Measurements from ENCODE around the gene ANKRD55.
"Not testable (repeated sequence)": the region's sequence is repeated elsewhere in the genome, so short reads cannot be mapped to it uniquely, and the experiment has no call there.

ANKRD55 gene

DNA sequence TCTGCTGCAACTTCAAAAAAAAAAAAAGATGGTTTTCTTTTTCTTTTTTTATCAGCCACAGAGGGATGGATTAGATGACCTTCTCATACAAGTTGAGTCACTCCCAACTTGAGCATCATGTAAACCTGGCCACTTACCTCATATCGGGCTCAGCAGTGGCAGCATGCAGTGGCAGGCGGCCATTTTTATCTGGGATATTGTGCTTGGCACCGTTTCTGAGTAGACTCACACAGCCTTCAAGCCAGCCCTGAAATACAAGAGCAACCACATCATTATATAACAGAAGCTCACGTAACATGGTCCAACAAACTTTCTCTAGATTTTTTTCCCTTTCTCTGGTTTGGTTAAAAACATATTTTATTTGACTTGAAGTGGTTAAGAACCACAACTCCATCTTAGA is 62.6 kb downstream of the ANKRD55 start:
- no peak for DNase-seq (ENCODE audit: low read depth in 2 of 3, low spot score in 2 of 3)

DNA sequence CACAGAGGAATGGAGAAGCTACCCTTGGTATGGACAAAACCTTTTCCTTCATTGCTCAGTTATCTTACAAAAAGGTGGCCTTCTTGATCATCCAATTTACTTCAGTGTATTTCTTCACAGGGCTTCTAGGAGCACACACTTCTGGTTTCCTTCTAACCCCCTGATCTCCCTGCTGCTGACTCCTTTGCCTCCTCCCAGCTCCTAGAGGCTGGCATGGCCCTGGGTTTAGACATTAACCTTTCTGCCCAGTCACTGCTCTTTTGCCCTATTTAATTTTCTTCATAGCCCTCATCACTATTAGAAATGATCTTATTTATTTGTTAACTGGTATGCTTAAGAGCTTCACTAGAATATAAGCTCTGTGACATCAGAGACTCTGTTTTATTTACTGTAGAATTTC is 63.2 kb downstream of the ANKRD55 start:
- no peak for DNase-seq (ENCODE audit: low read depth in 2 of 3, low spot score in 2 of 3)

DNA sequence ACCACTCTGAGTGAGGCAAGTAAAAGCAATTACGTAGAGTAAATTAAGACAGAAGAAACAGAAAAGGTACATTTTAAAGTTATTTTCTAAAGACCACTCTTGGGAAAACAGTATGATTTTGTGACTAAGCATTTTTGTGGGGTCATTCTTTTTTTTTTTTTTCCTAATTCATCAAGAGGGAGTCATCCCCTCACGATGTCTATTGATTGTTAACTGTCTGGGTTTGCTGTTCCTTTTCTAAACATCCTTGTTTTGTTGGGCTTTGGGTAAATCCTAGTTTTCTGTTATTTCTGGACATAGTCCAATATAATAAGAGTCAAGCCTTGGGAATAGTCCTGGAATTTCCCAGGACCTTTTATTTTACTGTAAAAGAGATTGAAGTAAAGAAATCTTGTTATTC is 63.8 kb downstream of the ANKRD55 start:
- DNase-seq (ENCODE audit: low read depth in 2 of 3, low spot score in 2 of 3) = no peak

GRCh38 chr5:56168066-56168478 is 65.1 kb downstream of the ANKRD55 start:
- no peak for DNase-seq (ENCODE audit: low read depth in 2 of 3, low spot score in 2 of 3)

GRCh38 chr5:56167519-56167918 is 65.6 kb downstream of the ANKRD55 start:
- no peak for DNase-seq (ENCODE audit: low read depth in 2 of 3, low spot score in 2 of 3)

DNA sequence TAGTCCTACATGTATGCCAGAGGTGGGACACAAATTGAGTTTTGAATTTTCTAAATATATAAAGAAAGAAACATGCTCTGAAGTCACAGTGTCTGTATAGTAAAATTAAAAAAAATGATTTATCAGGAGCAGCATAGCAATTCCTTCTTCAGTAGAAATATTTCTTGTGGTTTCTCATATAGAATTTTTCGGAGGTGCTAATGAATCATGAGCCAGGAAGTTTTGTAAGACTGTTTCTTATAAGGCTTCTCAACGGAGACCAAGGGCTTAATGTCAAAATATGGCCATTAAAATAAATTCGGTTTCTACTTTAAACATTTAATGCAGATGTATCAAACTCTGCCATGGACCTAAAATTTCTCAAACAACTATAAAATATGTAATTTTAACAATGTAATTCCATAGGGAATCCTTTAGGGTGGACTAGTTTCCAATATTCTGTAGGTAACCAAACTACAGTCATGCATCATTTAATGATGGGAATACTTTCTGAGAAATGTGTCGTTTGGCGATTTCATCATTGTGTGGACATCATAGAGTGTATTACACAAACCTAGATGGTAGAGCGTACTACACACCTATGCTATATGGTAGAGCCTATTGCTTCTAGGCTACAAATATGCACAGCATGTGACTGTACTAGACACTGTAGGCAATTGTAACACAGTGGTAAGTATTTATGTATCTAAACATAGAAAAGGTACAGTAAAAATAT is 66.3 kb downstream of the ANKRD55 start:
- no peak for DNase-seq (ENCODE audit: low read depth in 2 of 3, low spot score in 2 of 3)

- DNase-seq (ENCODE audit: low read depth in 2 of 3, low spot score in 2 of 3) = no peak
Measured at GRCh38 chr5:56164376-56164775, 68.8 kb downstream of the ANKRD55 start.

DNA sequence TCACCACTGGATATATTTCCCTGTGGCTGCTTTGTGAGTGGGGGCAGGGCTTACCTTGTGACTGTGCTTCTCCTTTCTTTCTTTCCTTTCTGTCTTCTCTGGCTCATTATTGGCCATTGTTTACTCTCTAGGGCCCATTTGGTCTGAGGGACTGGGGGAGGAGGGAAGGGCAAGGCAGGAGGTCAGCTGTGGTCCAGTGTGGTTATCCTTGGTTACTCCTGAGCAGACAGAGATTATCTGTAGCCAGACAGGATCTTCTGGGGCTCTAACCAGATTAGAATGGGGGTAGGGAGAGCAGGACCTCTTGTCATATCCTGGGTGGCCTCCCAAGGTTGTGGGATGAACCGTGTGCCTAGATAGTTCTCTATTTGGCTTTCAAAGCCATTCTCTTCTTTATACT is 71.2 kb downstream of the ANKRD55 start:
- DNase-seq (ENCODE audit: low read depth in 2 of 3, low spot score in 2 of 3) = no peak

GRCh38 chr5:56161439-56161823 is 71.7 kb downstream of the ANKRD55 start:
- DNase-seq (ENCODE audit: low read depth in 2 of 3, low spot score in 2 of 3) = no peak

DNA sequence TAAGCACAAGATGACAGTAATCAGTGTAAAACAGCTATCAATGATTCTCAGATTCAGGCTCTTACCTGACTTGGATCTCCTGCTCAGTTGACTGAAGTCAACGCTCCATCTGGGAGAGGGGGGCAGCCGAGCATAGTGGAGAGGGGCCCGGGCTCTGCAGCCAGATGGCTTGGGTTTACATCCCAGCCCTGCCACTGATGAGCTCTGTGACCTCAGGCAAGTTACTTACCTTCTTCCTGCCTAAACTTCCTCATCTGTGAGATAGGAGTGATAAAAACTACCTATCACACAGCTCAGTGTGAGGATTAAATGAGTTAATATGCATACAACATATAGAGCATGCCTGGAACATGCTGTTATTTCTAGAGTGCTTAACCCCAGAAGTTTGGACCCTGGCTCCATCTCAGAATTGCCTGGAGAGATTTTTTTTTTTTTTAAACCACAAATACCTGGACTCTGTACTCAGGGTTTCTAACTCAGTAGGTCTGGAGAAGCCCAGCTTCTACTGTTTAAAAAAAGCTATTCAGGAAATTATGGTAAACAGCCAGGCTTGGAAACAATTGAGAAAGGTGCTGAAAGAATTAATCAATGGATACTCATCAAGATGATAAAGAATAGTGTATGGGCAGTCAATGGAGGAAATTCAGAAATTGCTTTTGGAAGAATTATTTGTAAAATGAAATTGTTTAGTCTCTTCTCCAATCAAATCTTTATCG is 72.2 kb downstream of the ANKRD55 start:
- DNase-seq (ENCODE audit: low read depth in 2 of 3, low spot score in 2 of 3) = no peak

DNA sequence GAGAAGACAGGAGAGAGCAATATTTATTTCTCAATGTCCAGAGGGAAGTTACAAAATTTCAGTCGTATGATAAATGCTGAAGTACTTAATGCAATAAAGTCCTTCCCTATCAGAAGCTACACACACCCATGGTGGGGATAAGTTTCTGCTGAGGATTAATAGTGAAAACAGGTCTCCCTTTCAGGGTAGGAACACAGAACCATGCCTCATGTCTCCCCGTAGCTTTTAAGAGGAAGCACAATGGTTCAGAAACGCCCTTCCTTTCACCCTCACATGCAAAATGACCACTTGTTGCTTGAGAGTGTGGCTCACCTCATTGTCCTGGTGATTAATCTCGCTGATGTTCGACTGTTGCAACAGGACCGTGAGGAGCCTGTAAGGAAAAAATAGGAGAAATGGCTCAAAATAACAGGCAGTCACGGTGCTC is 73.6 kb downstream of the ANKRD55 start:
- no peak for DNase-seq (ENCODE audit: low read depth in 2 of 3, low spot score in 2 of 3)

- no peak for DNase-seq (ENCODE audit: low read depth in 2 of 3, low spot score in 2 of 3)
Measured at GRCh38 chr5:56158331-56158960, 74.7 kb downstream of the ANKRD55 start.

DNA sequence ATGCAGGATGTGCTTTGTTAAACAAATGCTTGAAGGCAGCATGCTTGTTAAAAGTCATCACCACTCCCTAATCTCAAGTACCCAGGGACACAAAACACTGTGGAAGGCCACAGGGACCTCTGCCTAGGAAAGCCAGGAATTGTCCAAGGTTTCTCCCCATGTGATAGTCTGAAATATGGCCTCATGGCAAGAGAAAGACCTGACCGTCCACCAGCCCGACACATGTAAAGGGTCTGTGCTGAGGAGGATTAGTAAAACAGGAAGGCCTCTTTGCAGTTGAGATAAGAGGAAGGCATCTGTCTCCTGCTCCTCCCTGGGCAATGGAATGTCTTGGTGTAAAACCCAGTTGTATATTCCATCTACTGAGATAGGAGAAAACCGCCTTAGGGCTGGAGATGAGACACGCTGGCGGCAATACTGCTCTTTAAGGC is 75.9 kb downstream of the ANKRD55 start:
- not testable (repeated sequence) for DNase-seq (ENCODE audit: low read depth in 2 of 3, low spot score in 2 of 3)

DNA sequence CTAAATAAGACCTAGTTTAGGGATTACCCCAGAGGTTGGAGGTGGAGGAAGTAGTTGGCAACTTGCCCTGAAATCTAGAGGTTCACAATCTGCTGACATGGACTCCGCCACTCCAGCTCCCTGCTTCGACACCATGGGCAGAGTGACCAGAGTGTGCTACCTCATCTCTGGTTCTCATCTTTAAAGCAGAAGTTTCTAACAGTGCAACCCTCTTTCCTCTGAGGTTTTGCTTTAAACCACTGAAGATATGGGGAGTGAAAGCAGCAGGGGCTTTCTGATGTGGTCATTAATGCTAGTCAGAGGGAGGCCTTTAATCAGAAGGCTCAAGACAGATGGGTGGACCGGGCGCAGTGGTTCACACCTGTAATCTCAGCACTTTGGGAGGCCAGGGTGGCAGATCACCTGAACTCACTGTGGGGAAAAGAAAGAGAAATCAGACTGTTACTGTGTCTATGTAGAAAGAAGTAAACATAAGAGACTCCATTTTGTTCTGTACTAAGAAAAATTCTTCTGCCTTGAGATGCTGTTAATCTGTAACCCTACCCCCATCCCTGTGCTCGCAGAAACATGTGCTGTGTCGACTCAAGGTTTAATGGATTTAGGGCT is 76.4 kb downstream of the ANKRD55 start:
- not testable (repeated sequence) for DNase-seq (ENCODE audit: low read depth in 2 of 3, low spot score in 2 of 3)

DNA sequence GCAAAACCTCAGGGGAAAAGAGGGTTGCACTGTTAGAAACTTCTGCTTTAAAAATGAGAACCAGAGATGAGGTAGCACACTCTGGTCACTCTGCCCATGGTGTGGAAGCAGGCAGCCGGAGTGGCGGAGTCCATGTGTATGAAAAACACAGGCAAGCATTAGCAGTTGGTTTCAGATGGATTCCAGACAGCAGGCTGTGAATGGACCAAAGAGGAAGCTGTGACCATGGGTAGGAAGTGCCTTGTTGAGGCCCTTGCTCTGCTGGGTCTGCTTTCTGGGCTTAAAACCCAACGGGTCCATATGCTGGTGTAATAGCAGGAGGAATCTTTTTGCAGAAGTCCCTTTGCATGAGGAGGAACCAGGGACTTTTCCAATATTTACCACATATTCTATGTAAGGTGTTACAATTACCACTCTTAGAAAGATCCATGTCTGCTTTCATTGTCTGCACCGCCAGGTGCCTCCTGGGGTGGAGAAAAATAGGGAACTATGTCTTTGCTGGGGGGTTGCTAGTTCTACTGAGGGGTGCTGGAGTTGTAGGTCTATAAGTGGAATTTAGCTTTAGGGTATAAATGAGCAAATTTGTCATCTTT is 77.0 kb downstream of the ANKRD55 start:
- no peak for DNase-seq (ENCODE audit: low read depth in 2 of 3, low spot score in 2 of 3)

DNA sequence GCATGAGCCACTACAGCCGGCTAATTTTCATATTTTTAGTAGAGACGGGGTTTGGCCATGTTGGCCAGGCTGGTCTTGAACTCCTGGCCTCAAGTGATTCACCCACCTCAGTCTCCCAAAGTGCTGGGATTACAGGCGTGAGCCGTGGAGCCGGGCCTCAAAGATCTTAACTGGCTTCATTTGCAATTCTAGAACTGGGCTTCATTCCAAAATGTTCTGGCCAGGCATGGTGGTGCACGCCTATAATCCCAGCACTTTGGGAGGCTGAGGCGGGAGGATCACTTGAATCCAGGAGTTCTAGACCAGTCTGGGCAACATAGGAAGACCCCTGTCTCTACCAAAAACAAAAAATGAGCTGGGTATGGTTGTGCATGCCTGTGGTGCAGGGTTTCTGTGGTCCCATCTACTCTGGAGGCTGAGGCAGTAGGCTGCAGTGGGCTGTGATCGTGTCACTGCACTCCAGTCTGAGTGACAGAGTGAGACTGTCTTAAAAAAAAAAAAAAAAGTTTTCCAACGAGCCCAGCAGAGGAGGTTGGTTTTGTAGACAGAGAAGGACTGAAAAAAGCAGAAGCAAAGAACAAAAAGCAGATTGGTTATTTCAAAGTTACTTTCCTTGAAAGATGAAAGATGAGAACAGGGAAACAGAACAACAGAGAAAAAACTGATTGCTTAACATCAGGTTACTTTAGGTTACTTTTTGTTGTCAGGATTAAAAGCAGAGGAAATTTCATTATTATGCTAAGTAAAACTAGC is 78.2 kb downstream of the ANKRD55 start:
- DNase-seq (ENCODE audit: low read depth in 2 of 3, low spot score in 2 of 3) = no peak

GRCh38 chr5:56152437-56152836 is 80.7 kb downstream of the ANKRD55 start:
- DNase-seq (ENCODE audit: low read depth in 2 of 3, low spot score in 2 of 3) = no peak

DNA sequence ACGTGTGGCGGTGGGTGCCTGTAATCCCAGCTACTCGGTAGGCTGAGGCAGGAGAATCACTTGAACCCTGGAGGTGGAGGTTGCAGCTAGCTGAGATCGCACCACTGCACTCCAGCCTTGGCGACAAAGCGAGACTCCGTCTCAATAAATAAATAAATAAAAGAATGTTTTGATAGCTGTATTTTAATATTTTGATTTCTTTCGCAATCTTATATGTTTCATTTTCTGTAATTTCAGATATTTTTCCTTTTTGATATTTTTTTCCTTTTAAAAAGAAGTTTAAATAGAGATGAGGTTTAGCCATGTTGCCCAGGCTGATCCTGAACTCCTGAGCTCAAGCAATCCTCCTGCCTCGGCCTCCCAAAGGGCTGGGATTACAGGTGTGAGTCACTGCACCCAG is 82.4 kb downstream of the ANKRD55 start:
- not testable (repeated sequence) for DNase-seq (ENCODE audit: low read depth in 2 of 3, low spot score in 2 of 3)

GRCh38 chr5:56148453-56148971 is 84.6 kb downstream of the ANKRD55 start:
- DNase-seq (ENCODE audit: low read depth in 2 of 3, low spot score in 2 of 3) = no peak

DNA sequence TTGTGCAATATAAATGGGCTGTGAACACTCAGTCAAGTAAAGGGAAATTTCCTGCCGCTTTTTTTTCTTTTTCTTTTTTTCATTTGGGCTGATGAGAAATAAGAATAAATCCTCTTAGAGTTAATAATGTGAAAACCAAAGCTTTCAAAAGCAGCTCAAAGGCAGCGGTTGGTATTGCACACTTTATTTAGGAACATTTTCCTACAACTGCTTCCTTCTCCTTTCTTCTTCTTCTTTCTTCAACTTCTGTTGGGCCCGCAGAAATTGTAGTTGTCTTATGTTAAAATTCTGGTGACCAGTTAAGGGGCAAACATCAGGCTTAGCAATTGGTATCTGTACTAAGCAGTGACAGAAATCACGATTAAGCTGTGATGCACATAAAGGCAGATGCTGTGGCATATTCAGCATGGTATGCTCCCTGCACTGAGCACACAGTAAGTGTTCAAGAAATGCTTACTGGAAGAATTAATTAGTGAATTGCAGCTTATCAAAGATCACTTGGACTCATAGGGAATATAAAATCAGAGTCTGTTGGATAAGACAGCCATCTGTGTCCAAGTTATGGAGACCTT is 85.4 kb downstream of the ANKRD55 start:
- DNase-seq (ENCODE audit: low read depth in 2 of 3, low spot score in 2 of 3) = no peak
